Measurements from ENCODE around the gene OLR1.
A peak's percentile ranks its signal among the peaks of the same experiment; 100 is the strongest.

Gene OLR1

DNA sequence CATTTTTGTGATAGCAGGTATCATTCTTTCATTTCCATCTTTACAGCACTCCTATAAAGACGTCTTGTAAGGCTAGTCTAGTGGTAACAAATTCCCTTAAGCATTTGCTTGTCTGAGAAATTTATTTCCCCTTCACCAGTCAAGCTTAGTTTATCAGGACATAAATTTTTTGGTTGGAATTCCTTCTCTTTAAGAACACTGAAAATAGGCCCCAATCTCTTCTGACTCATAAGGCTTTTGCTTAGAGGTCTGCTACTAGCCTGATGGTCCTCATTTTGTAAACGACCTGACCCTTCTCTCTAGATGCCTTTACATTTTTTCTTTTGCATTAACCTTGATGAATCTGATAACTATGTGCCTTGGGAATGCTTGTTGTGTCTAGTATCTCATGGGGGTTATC lies 20.3 kb downstream of the OLR1 start:
- Histone ChIP-seq H4K91ac (ENCODE audit: low read depth, low read length, poor library complexity) (no peak overlapping the region), H3K18ac (ENCODE audit: low read length) (no peak overlapping the region), H3K4me3 (ENCODE audit: low read length in 2 of 2) (no peak overlapping the region), H2AFZ (ENCODE audit: low read length) (no peak overlapping the region), H3K36me3 (replicated peaks in 1 of 2; ENCODE audit: control insufficient read depth in 2 of 2, insufficient read depth in 2 of 2, low read length in 2 of 2) (no peaks in the 10 kb centered on the region), H3K4me2 (ENCODE audit: insufficient read depth, low read length, poor library complexity, severe bottlenecking) (no peak overlapping the region), H3K9ac (ENCODE audit: low read depth, low read length, poor library complexity) (no peak overlapping the region), H2BK15ac (ENCODE audit: low read length) (no peak overlapping the region), H3K4ac (ENCODE audit: low read length) (no peak overlapping the region), H3K23ac (ENCODE audit: low read depth, low read length, poor library complexity) (no peak overlapping the region), H4K8ac (ENCODE audit: low read depth, low read length) (no peak overlapping the region), H2BK5ac (ENCODE audit: low read length) (no peak overlapping the region), H3K14ac (ENCODE audit: low read length) (no peak overlapping the region), H3K79me1 (ENCODE audit: low read depth, low read length) (no peaks in the 10 kb centered on the region), H2AK5ac (ENCODE audit: low read depth, low read length) (no peak overlapping the region), H3K27me3 (ENCODE audit: control insufficient read depth in 3 of 3, insufficient read depth in 3 of 3, low read depth in 1 of 3, low read length in 3 of 3) (peaks cover 0 to 10% (median 0%) of the 10 kb centered on the region in 3 experiments), H3K9me3 (replicated peaks in 1 of 2; ENCODE audit: control insufficient read depth in 2 of 2, insufficient read depth in 1 of 2, low read depth in 1 of 2, low read length in 2 of 2) (no peaks in the 10 kb centered on the region), H2BK120ac (ENCODE audit: low read depth, low read length) (no peak overlapping the region), H3K27ac (replicated peaks; ENCODE audit: low read length) (no peak overlapping the region), H2BK12ac (ENCODE audit: low read length) (no peak overlapping the region), H3K4me1 (ENCODE audit: control insufficient read depth in 2 of 2, insufficient read depth in 1 of 2, low read depth in 1 of 2, low read length in 2 of 2) (peaks cover 0 to 5% of the 10 kb centered on the region in 2 donors)
- WGBS, 2 donors (ENCODE audit: extremely low coverage in 2 of 2, insufficient read length in 2 of 2, insufficient replicate concordance in 1 of 2) = no CpG with 5 or more reads among the region's 2 CpGs
- DNase-seq (ENCODE audit: low spot score) = no peak

DNA sequence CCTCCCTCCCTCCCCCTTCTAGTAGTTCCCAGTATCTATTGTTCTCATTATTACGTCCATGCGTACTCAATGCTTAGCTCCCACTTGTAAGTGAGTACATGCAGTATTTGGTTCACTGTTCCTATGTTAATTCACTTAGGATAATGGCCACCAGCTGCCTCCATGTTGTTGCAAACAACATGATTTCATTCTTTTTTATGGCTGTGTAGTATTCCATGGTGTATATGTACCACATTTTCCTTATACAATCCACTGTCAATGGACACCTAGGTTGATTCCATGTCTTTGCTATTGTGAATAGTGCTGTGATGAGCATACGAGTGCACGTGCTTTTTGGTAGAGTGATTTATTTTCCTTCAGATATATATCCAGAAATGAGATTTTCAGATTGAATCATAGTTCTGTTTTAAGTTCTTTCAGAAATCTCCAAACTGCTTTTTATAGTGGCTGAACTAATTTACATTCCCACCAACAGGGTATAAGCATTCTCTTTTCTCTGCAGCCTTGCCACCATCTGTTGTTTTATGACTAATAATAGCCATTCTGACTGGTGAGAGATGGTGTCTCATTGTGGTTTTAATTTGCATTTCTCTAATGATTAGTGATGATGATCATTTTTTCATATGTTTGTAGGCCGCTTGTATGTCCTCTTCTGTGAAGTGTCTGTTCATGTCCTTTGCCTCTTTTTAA lies 24.1 kb downstream of the OLR1 start:
- no peak overlapping the region for H2BK15ac ChIP-seq (ENCODE audit: low read length)
- no peak overlapping the region for H3K14ac ChIP-seq (ENCODE audit: low read length)
- H3K9ac ChIP-seq (ENCODE audit: low read depth, low read length, poor library complexity) = no peak overlapping the region
- no peak overlapping the region for H3K23ac ChIP-seq (ENCODE audit: low read depth, low read length, poor library complexity)
- no peak overlapping the region for H3K18ac ChIP-seq (ENCODE audit: low read length)
- no peak overlapping the region for H3K4me3 ChIP-seq (ENCODE audit: low read length in 2 of 2)
- H3K79me1 ChIP-seq (ENCODE audit: low read depth, low read length) = no peaks in the 10 kb centered on the region
- no peak overlapping the region for H4K8ac ChIP-seq (ENCODE audit: low read depth, low read length)
- WGBS, 2 donors (ENCODE audit: extremely low coverage in 2 of 2, insufficient read length in 2 of 2, insufficient replicate concordance in 1 of 2) = no CpG with 5 or more reads among the region's 5 CpGs
- H2AFZ ChIP-seq (ENCODE audit: low read length) = no peak overlapping the region
- no peak overlapping the region for H4K91ac ChIP-seq (ENCODE audit: low read depth, low read length, poor library complexity)
- H3K4me1 ChIP-seq (ENCODE audit: control insufficient read depth in 2 of 2, insufficient read depth in 1 of 2, low read depth in 1 of 2, low read length in 2 of 2) = no peaks in the 10 kb centered on the region
- no peak for DNase-seq (ENCODE audit: low spot score)
- H2BK5ac ChIP-seq (ENCODE audit: low read length) = no peak overlapping the region
- no peaks in the 10 kb centered on the region for H3K36me3 ChIP-seq (replicated peaks in 1 of 2; ENCODE audit: control insufficient read depth in 2 of 2, insufficient read depth in 2 of 2, low read length in 2 of 2)
- H3K27me3 ChIP-seq (ENCODE audit: control insufficient read depth in 3 of 3, insufficient read depth in 3 of 3, low read depth in 1 of 3, low read length in 3 of 3) = peaks cover 0 to 4% (median 0%) of the 10 kb centered on the region in 3 experiments
- no peak overlapping the region for H3K27ac ChIP-seq (replicated peaks; ENCODE audit: low read length)
- H3K9me3 ChIP-seq (replicated peaks in 1 of 2; ENCODE audit: control insufficient read depth in 2 of 2, insufficient read depth in 1 of 2, low read depth in 1 of 2, low read length in 2 of 2) = no peaks in the 10 kb centered on the region
- H2AK5ac ChIP-seq (ENCODE audit: low read depth, low read length) = no peak overlapping the region
- no peak overlapping the region for H2BK12ac ChIP-seq (ENCODE audit: low read length)
- no peak overlapping the region for H2BK120ac ChIP-seq (ENCODE audit: low read depth, low read length)
- H3K4me2 ChIP-seq (ENCODE audit: insufficient read depth, low read length, poor library complexity, severe bottlenecking) = no peak overlapping the region
- H3K4ac ChIP-seq (ENCODE audit: low read length) = no peak overlapping the region

DNA sequence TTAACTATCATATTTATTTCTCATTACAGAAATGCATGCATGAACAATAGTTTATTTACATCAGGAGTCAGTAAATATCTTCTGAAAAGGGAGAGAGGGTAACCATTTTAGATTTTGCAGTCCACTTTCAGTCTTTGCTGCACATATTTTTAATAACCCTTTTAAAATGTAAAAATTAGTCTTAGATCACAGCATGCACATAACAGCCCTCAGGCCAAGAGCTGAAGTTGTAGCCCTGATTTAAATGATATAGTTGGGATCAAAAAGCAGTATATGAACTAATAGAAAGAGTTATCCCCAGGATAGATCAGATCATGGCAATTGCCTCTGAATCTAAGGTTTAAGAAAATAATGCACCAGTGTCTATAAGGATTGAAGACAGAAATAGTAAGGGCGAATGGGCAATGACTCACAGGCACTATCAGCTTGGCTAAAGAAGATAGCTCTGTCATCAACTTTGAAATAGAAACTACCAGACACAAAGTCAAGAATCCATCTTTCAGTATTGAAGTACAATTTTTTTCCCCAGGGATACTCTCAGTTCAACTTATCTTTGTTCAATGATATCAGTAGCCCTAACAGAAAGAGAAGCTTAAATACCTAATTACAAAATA lies 28.8 kb downstream of the OLR1 start:
- H3K4ac ChIP-seq (ENCODE audit: low read length) = no peak overlapping the region
- no peak overlapping the region for H3K9ac ChIP-seq (ENCODE audit: low read depth, low read length, poor library complexity)
- no peak overlapping the region for H2BK15ac ChIP-seq (ENCODE audit: low read length)
- H3K9me3 ChIP-seq (replicated peaks in 1 of 2; ENCODE audit: control insufficient read depth in 2 of 2, insufficient read depth in 1 of 2, low read depth in 1 of 2, low read length in 2 of 2) = no peaks in the 10 kb centered on the region
- H3K14ac ChIP-seq (ENCODE audit: low read length) = no peak overlapping the region
- H3K4me3 ChIP-seq (ENCODE audit: low read length in 2 of 2) = no peak overlapping the region
- no peaks in the 10 kb centered on the region for H3K4me1 ChIP-seq (ENCODE audit: control insufficient read depth in 2 of 2, insufficient read depth in 1 of 2, low read depth in 1 of 2, low read length in 2 of 2)
- no peak overlapping the region for H3K4me2 ChIP-seq (ENCODE audit: insufficient read depth, low read length, poor library complexity, severe bottlenecking)
- no peaks in the 10 kb centered on the region for H3K36me3 ChIP-seq (replicated peaks in 1 of 2; ENCODE audit: control insufficient read depth in 2 of 2, insufficient read depth in 2 of 2, low read length in 2 of 2)
- no peak overlapping the region for H3K18ac ChIP-seq (ENCODE audit: low read length)
- H2BK5ac ChIP-seq (ENCODE audit: low read length) = no peak overlapping the region
- DNase-seq (ENCODE audit: low spot score) = no peak
- no peak overlapping the region for H2BK12ac ChIP-seq (ENCODE audit: low read length)
- H3K27ac ChIP-seq (replicated peaks; ENCODE audit: low read length) = no peak overlapping the region
- no peak overlapping the region for H2AK5ac ChIP-seq (ENCODE audit: low read depth, low read length)
- H2AFZ ChIP-seq (ENCODE audit: low read length) = no peak overlapping the region
- H4K91ac ChIP-seq (ENCODE audit: low read depth, low read length, poor library complexity) = no peak overlapping the region
- no peak overlapping the region for H2BK120ac ChIP-seq (ENCODE audit: low read depth, low read length)
- H4K8ac ChIP-seq (ENCODE audit: low read depth, low read length) = no peak overlapping the region
- WGBS, 2 donors (ENCODE audit: extremely low coverage in 2 of 2, insufficient read length in 2 of 2, insufficient replicate concordance in 1 of 2) = no CpG with 5 or more reads among the region's 1 CpG
- H3K79me1 ChIP-seq (ENCODE audit: low read depth, low read length) = no peaks in the 10 kb centered on the region
- peaks cover 0 to 4% (median 0%) of the 10 kb centered on the region in 3 experiments for H3K27me3 ChIP-seq (ENCODE audit: control insufficient read depth in 3 of 3, insufficient read depth in 3 of 3, low read depth in 1 of 3, low read length in 3 of 3)
- no peak overlapping the region for H3K23ac ChIP-seq (ENCODE audit: low read depth, low read length, poor library complexity)

DNA sequence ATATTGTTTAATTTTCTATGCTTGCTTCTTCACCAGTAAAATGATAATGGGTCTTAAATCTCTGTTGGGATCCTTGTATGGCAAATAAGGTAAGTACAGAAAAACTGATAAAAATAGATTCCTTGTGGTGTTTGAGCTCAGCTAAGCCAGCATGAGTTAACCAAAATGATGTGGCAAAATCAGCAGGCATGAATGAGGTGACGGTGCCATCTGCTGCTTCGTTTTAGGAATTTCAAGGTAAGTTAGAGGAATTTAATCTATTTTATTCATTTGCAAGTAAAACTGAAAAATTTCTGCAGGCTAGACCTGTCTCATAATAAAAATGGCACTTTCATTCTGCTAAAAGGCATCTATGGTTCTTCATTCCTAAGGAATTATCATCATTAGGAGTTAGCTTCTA lies 31.9 kb downstream of the OLR1 start:
- DNase-seq (ENCODE audit: low spot score) = peak; percentile 24
- H3K4me3 ChIP-seq (ENCODE audit: low read length in 2 of 2) = no peak overlapping the region
- no peaks in the 10 kb centered on the region for H3K4me1 ChIP-seq (ENCODE audit: control insufficient read depth in 2 of 2, insufficient read depth in 1 of 2, low read depth in 1 of 2, low read length in 2 of 2)
- no peaks in the 10 kb centered on the region for H3K36me3 ChIP-seq (replicated peaks in 1 of 2; ENCODE audit: control insufficient read depth in 2 of 2, insufficient read depth in 2 of 2, low read length in 2 of 2)
- H2BK120ac ChIP-seq (ENCODE audit: low read depth, low read length) = no peak overlapping the region
- no peak overlapping the region for H2BK15ac ChIP-seq (ENCODE audit: low read length)
- no peak overlapping the region for H4K91ac ChIP-seq (ENCODE audit: low read depth, low read length, poor library complexity)
- no peaks in the 10 kb centered on the region for H3K9me3 ChIP-seq (replicated peaks in 1 of 2; ENCODE audit: control insufficient read depth in 2 of 2, insufficient read depth in 1 of 2, low read depth in 1 of 2, low read length in 2 of 2)
- peaks cover 0 to 4% (median 0%) of the 10 kb centered on the region in 3 experiments for H3K27me3 ChIP-seq (ENCODE audit: control insufficient read depth in 3 of 3, insufficient read depth in 3 of 3, low read depth in 1 of 3, low read length in 3 of 3)
- no peak overlapping the region for H3K27ac ChIP-seq (replicated peaks; ENCODE audit: low read length)
- no peak overlapping the region for H2BK12ac ChIP-seq (ENCODE audit: low read length)
- no peak overlapping the region for H3K4me2 ChIP-seq (ENCODE audit: insufficient read depth, low read length, poor library complexity, severe bottlenecking)
- H3K79me1 ChIP-seq (ENCODE audit: low read depth, low read length) = no peaks in the 10 kb centered on the region
- no peak overlapping the region for H2BK5ac ChIP-seq (ENCODE audit: low read length)
- H2AFZ ChIP-seq (ENCODE audit: low read length) = no peak overlapping the region
- no peak overlapping the region for H3K18ac ChIP-seq (ENCODE audit: low read length)
- H2AK5ac ChIP-seq (ENCODE audit: low read depth, low read length) = no peak overlapping the region
- no peak overlapping the region for H4K8ac ChIP-seq (ENCODE audit: low read depth, low read length)
- WGBS, 2 donors (ENCODE audit: extremely low coverage in 2 of 2, insufficient read length in 2 of 2, insufficient replicate concordance in 1 of 2) = no CpG with 5 or more reads among the region's 2 CpGs
- H3K23ac ChIP-seq (ENCODE audit: low read depth, low read length, poor library complexity) = no peak overlapping the region
- H3K9ac ChIP-seq (ENCODE audit: low read depth, low read length, poor library complexity) = no peak overlapping the region
- no peak overlapping the region for H3K4ac ChIP-seq (ENCODE audit: low read length)
- no peak overlapping the region for H3K14ac ChIP-seq (ENCODE audit: low read length)

Data from neuronal stem cell (in vitro differentiated cells).